ENCODE results near the gene NEK4. TPM values are rescaled to one million over a fixed set of nuclear protein-coding genes. Genes with fewer than 3 reads are reported as not detected.

The NEK4 gene
- total and polyA plus RNA-seq, 10 of the 15 experiments (the other 5 are each of a cell fraction or from before 2014, with no cell fraction given) = 7.0 to 29.1 (median 16.4) TPM

DNA sequence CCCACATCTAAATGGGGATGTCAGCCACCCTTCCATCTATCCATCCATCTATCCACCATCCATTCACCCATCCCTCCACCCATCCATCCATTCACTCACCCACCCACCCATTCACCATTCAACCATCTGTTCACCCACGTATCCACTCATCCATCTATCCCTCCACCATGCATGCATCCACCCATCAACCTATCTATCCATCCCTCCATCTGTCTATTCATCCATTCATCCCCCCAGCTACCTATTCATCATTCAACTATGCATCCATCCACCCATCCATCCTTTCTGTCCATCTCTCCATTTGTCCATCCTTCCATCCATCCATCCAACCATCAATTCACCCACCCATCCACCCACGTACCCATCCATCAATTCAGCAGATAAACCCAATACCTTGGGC lies 38.4 kb upstream of the NEK4 start:
- Histone ChIP-seq H3K4me2 (ENCODE audit: control insufficient read depth, insufficient read depth) (no peak overlapping the region), H3K27ac (ENCODE audit: control insufficient read depth, insufficient read depth) (no peak overlapping the region), H3K79me2 (ENCODE audit: control insufficient read depth, insufficient read depth, low read length) (no peaks in the 10 kb centered on the region), H3K9ac (ENCODE audit: control insufficient read depth, insufficient read depth, low read length) (no peak overlapping the region), H3K9me3 (replicated peaks; ENCODE audit: control insufficient read depth, insufficient read depth, low read length) (no peaks in the 10 kb centered on the region), H3K27me3 (replicated peaks in 1 of 2; ENCODE audit: control insufficient read depth in 2 of 2, insufficient read depth in 2 of 2, low read length in 1 of 2) (no peaks in the 10 kb centered on the region), H3K4me3 (no peak overlapping the region), H3K4me1 (ENCODE audit: control insufficient read depth, insufficient read depth, low read length) (no peaks in the 10 kb centered on the region), H4K20me1 (ENCODE audit: control insufficient read depth, insufficient read depth) (no peaks in the 10 kb centered on the region; the same call in 1 of the 2 replicates), H2AFZ (ENCODE audit: control insufficient read depth, low read depth, low read length) (no peak overlapping the region), H3K36me3 (ENCODE audit: control insufficient read depth in 2 of 2, insufficient read depth in 2 of 2, low read length in 1 of 2) (no peaks in the 10 kb centered on the region)
- ChIA-PET SMC1A (ENCODE audit: uncharacterized antibody, unreplicated experiment) (interaction anchor here (1.4 kb wide), 1 partner anchor 8 kb away, joined by 4 read pairs; no protein-coding TSS in a partner anchor), RAD21 (ENCODE audit: unreplicated experiment) (no interaction called here), POLR2A (no interaction called here), CTCF (no interaction called here)
- no TSS peak for BruUV-seq (replicated peaks)
- DNase-seq (ENCODE audit: low read depth, low spot score) (no peak), FAIRE-seq (no peak), ATAC-seq (no peak)
- TF ChIP-seq CREB1 (IDR thresholded peaks at IDR 0.05; ENCODE audit: low read depth) (no peak), NR2C1 (IDR thresholded peaks at IDR 0.05) (no peak), ZNF217 (IDR thresholded peaks at IDR 0.05) (no peak), NR2F1 (conservative IDR thresholded peaks at IDR 0.05) (no peak), CEBPZ (IDR thresholded peaks at IDR 0.05; ENCODE audit: low read depth, low read length) (no peak), DPF2 (IDR thresholded peaks at IDR 0.05) (no peak), NFXL1 (IDR thresholded peaks at IDR 0.05; ENCODE audit: borderline replicate concordance) (no peak), SMARCA5 (IDR thresholded peaks at IDR 0.05) (no peak), SPI1 (IDR thresholded peaks at IDR 0.05; ENCODE audit: borderline replicate concordance, insufficient read depth, low read depth, low read length) (no peak)
- in situ Hi-C loops (cut with MboI) (no loop called here), intact Hi-C loops (cut with micrococcal nuclease; ENCODE audit: unreplicated experiment) (no loop called here)
- 2% methylated on average over 2 of the region's 2 CpGs for WGBS (ENCODE audit: insufficient coverage, insufficient replicate concordance, low lambda C conversion rate, missing lambda C conversion rate)

Measured in GM12878 (cell line).